ENCODE data around the gene ZCCHC17.

DNA sequence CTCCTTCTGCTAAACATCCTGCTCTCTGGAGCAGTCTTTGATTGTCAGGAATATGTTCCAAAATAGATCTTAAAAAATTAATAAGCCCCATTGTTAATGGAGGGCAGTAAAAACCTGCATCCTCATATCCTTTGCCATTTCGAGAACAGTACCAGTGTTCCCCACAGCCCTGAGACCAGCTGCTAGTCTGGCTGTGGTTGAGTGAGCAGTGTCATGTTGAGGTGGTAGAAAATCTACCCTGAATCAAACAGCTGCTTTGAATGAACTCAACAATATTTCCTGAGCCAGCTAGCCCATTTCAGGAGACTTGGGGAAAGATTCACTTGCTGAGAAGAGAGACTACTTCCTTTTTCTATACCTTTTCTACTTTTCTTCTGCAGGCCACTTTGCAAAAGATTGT lies 51.6 kb downstream of the ZCCHC17 start:
- TF ChIP-seq CTCF (IDR thresholded peaks at IDR 0.05): no peak
- TF ChIP-seq POLR2A (IDR thresholded peaks at IDR 0.05): no peak
